K562 (cell line): ENCODE data around the gene TMED4. TPM values are rescaled to one million over a fixed set of nuclear protein-coding genes. Genes with fewer than 3 reads are reported as not detected.

Experiments
- ELF1 ChIP-seq: fragments of 200-800 bp; sonication (Bioruptor generic); IDR thresholded peaks from 2 replicates; pipeline ENCODE4 v1.6.1; 2016; ENCODE audit warnings: missing genetic modification characterization, missing compliant biosample characterization
- HCFC1 ChIP-seq: IDR thresholded peaks from 2 replicates; pipeline ENCODE4 v1.6.1; 2012; ENCODE audit warnings: low read depth, low read length, improper control_type of control experiment
- HOXB6 ChIP-seq: fragments of 250-450 bp; sonication (Bioruptor Pico); IDR thresholded peaks from 2 replicates; pipeline ENCODE4 v1.5.1; 2022; ENCODE audit warnings: mild to moderate bottlenecking, borderline replicate concordance
- MECOM ChIP-seq: fragments of 250-450 bp; sonication (Bioruptor Pico); IDR thresholded peaks from 2 replicates; pipeline ENCODE4 v1.8.0; 2022; ENCODE audit warnings: inconsistent platforms
- NR4A1 ChIP-seq, 2 experiments: fragments of 250-450 bp in 1 of 2; fragments of 450-650 bp in 1 of 2; sonication (Bioruptor Pico) in 1 of 2; IDR thresholded peaks; 2 replicates each; pipeline versions ENCODE4 v1.4.0 to v1.6.1; 2016 to 2020; ENCODE audit warnings: mild to moderate bottlenecking in 2 of 2, missing compliant biosample characterization in 1 of 2, missing genetic modification characterization in 1 of 2, moderate library complexity in 1 of 2
- SMARCB1 ChIP-seq: IDR thresholded peaks from 2 replicates; pipeline ENCODE4 v1.6.1; 2011; ENCODE audit warnings: improper control_type of control experiment, low read depth; ENCODE audit not compliant: insufficient read length
- SMARCE1 ChIP-seq: fragments of 450-650 bp; IDR thresholded peaks from 2 replicates; pipeline ENCODE4 v1.7.1; 2016; ENCODE audit warnings: mild to moderate bottlenecking
- SP1 ChIP-seq: sonication (generic); formaldehyde crosslinking; IDR thresholded peaks from 2 replicates; pipeline ENCODE4 v1.8.1; 2022; ENCODE audit warnings: mild to moderate bottlenecking, missing genetic modification reagents
- TRIM28 ChIP-seq: fragments of 450-650 bp; IDR thresholded peaks from 2 replicates; pipeline ENCODE4 v1.6.1; 2017
- ZNF143 ChIP-seq: sonication (generic); formaldehyde crosslinking; IDR thresholded peaks from 2 replicates; pipeline ENCODE4 v1.9.0; 2022; ENCODE audit warnings: mild to moderate bottlenecking, missing genetic modification reagents
- ZNF239 ChIP-seq: fragments of 250-450 bp; sonication (Bioruptor Pico); IDR thresholded peaks from 2 replicates; pipeline ENCODE4 v1.4.0; 2020; ENCODE audit warnings: mild to moderate bottlenecking
- polyA plus RNA-seq, 8 experiments: library from polyadenylated mRNA; depleted of rRNA in 4 of 8; stranded (reverse) in 5 of 8; unstranded in 3 of 8; fragments of >200 nt; fragmentation: Nextera tagmentation in 2 of 8; fragmentation: Illumina TruSeq in 1 of 8; extraction: Ambion mirVana in 2 of 8; extraction: Trizol in 1 of 8; gene quantifications; 2 replicates each; pipeline versions ENCODE4 v1.2.1 to v1.2.3, GENCODE V29; 2011 to 2014; ENCODE audit warnings: inconsistent platforms in 1 of 8, missing spikeins in 1 of 8
- total RNA-seq, 7 experiments: library from RNA; depleted of rRNA in 6 of 7; stranded (reverse); fragments of >200 nt in 6 of 7; fragmentation: Illumina TruSeq in 2 of 7; extraction: Trizol in 2 of 7; gene quantifications; 2 replicates each; pipeline versions ENCODE4 v1.2.1 to v1.2.3, GENCODE V29; 2011 to 2021; ENCODE audit warnings: low replicate concordance in 1 of 7
- TF ChIP-seq, protein P1 (sequence below): fragments of 450-650 bp; IDR thresholded peaks from 2 replicates; pipeline ENCODE4 v1.6.1; 2016; ENCODE audit warnings: missing biosample characterization, missing genetic modification characterization
- TF ChIP-seq, protein P2 (sequence below): sonication (generic); formaldehyde crosslinking; IDR thresholded peaks from 2 replicates; pipeline ENCODE4 v1.5.0; 2020; ENCODE audit warnings: missing genetic modification reagents
- TF ChIP-seq, protein P3 (sequence below), 3 experiments: fragments of 200-800 bp in 1 of 3; fragments of 250-450 bp in 1 of 3; fragments of 450-650 bp in 1 of 3; sonication (Bioruptor Pico) in 1 of 3; sonication (Bioruptor generic) in 1 of 3; formaldehyde crosslinking in 1 of 3; IDR thresholded peaks; 2 replicates each; pipeline versions ENCODE4 v1.6.1 to v1.8.0; 2016 to 2022; ENCODE audit warnings: mild to moderate bottlenecking in 2 of 3, missing genetic modification characterization in 2 of 3, missing compliant biosample characterization in 1 of 3, moderate library complexity in 1 of 3
- TF ChIP-seq, protein P4 (sequence below): sonication (generic); formaldehyde crosslinking; IDR thresholded peaks from 2 replicates; pipeline ENCODE4 v1.9.0; 2022; ENCODE audit warnings: mild to moderate bottlenecking, missing genetic modification reagents
- TF ChIP-seq, protein P5 (sequence below): IDR thresholded peaks from 2 replicates; pipeline ENCODE4 v1.6.1; 2014; ENCODE audit warnings: antibody characterized with exemption
- TF ChIP-seq, protein P6 (sequence below): fragments of 250-450 bp; sonication (Bioruptor Pico); IDR thresholded peaks from 2 replicates; pipeline ENCODE4 v1.8.0; 2022; ENCODE audit warnings: inconsistent platforms, mild to moderate bottlenecking, moderate library complexity, borderline replicate concordance

The TMED4 gene
- total and polyA plus RNA-seq, 9 of the 15 experiments (the other 6 are each of a cell fraction or from before 2014, with no cell fraction given), result 20.3 to 64.0 (median 42.1) TPM

DNA sequence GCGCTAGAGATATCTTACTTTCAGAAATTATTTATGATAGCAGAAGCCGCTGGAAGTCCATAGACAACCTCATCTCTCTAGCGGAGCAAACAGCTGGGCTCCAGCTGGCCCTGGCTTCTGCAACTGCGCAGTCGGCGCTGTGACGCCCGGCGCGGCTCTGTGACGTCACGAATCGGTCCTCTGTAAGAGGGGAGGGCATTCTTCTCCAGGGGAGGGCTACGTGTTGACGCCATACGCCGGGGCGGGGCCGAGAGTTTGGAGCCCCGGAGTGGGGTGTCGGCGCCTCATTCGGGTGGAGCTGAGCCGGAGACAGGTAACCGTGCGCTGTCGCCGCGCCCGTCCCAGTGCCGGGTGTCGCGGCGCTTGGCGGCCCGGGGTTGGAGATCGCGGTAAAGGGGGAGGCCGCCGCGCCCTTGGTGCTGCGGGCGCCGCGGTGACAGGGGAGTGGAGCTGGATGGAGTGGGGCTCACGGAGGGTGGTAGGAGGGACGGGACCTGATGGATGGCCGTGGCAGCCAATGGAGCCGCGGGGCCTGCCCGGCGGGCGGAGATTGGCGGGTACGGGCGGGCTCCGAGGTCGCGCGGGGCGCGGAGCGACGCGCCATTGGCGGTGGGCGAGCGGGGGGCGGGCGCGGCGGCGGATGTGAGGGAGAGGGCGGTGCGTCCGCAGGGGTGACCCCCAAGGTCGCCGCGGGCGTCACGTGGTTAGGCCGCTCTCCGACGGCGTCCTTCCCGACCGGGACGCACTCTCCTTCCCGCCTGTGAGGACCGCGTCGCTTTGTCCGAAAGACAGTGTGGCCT lies 24.5 kb upstream of the TMED4 start, which contains the start of gene OGDH (continued):
- TF ChIP-seq, protein P1, sequence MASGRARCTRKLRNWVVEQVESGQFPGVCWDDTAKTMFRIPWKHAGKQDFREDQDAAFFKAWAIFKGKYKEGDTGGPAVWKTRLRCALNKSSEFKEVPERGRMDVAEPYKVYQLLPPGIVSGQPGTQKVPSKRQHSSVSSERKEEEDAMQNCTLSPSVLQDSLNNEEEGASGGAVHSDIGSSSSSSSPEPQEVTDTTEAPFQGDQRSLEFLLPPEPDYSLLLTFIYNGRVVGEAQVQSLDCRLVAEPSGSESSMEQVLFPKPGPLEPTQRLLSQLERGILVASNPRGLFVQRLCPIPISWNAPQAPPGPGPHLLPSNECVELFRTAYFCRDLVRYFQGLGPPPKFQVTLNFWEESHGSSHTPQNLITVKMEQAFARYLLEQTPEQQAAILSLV (tag), result no peak
- TF ChIP-seq, protein P2, sequence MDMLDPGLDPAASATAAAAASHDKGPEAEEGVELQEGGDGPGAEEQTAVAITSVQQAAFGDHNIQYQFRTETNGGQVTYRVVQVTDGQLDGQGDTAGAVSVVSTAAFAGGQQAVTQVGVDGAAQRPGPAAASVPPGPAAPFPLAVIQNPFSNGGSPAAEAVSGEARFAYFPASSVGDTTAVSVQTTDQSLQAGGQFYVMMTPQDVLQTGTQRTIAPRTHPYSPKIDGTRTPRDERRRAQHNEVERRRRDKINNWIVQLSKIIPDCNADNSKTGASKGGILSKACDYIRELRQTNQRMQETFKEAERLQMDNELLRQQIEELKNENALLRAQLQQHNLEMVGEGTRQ, result peak; percentile 95
- peak; percentile 86 for TF ChIP-seq TRIM28
- TF ChIP-seq NR4A1 (CRISPR knock-in tag; IDR thresholded peaks at IDR 0.05), result no peak
- TF ChIP-seq NR4A1 (tag; IDR thresholded peaks at IDR 0.05), result no peak
- TF ChIP-seq ZNF143 (CRISPR knock-in tag), result no peak
- TF ChIP-seq, protein P3, sequence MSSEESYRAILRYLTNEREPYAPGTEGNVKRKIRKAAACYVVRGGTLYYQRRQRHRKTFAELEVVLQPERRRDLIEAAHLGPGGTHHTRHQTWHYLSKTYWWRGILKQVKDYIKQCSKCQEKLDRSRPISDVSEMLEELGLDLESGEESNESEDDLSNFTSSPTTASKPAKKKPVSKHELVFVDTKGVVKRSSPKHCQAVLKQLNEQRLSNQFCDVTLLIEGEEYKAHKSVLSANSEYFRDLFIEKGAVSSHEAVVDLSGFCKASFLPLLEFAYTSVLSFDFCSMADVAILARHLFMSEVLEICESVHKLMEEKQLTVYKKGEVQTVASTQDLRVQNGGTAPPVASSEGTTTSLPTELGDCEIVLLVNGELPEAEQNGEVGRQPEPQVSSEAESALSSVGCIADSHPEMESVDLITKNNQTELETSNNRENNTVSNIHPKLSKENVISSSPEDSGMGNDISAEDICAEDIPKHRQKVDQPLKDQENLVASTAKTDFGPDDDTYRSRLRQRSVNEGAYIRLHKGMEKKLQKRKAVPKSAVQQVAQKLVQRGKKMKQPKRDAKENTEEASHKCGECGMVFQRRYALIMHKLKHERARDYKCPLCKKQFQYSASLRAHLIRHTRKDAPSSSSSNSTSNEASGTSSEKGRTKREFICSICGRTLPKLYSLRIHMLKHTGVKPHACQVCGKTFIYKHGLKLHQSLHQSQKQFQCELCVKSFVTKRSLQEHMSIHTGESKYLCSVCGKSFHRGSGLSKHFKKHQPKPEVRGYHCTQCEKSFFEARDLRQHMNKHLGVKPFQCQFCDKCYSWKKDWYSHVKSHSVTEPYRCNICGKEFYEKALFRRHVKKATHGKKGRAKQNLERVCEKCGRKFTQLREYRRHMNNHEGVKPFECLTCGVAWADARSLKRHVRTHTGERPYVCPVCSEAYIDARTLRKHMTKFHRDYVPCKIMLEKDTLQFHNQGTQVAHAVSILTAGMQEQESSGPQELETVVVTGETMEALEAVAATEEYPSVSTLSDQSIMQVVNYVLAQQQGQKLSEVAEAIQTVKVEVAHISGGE (CRISPR knock-in tag; IDR thresholded peaks at IDR 0.05), result peak in 1 of 3 experiments; percentile 50; a peak in 2 of 6 replicates
- no peak for TF ChIP-seq ELF1 (tag)
- TF ChIP-seq, protein P4, sequence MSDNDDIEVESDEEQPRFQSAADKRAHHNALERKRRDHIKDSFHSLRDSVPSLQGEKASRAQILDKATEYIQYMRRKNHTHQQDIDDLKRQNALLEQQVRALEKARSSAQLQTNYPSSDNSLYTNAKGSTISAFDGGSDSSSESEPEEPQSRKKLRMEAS (CRISPR knock-in tag), result peak; percentile 94
- TF ChIP-seq SP1 (CRISPR knock-in tag), result peak; percentile 91
- TF ChIP-seq SMARCB1, result no peak
- TF ChIP-seq, protein P5, sequence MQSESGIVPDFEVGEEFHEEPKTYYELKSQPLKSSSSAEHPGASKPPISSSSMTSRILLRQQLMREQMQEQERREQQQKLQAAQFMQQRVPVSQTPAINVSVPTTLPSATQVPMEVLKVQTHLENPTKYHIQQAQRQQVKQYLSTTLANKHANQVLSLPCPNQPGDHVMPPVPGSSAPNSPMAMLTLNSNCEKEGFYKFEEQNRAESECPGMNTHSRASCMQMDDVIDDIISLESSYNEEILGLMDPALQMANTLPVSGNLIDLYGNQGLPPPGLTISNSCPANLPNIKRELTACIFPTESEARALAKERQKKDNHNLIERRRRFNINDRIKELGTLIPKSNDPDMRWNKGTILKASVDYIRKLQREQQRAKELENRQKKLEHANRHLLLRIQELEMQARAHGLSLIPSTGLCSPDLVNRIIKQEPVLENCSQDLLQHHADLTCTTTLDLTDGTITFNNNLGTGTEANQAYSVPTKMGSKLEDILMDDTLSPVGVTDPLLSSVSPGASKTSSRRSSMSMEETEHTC, result peak; percentile 67; the same call in 1 of the 2 replicates
- TF ChIP-seq ZNF239, result no peak
- no peak for TF ChIP-seq MECOM (CRISPR knock-in tag)
- peak; percentile 79 for TF ChIP-seq HCFC1
- TF ChIP-seq, protein P6, sequence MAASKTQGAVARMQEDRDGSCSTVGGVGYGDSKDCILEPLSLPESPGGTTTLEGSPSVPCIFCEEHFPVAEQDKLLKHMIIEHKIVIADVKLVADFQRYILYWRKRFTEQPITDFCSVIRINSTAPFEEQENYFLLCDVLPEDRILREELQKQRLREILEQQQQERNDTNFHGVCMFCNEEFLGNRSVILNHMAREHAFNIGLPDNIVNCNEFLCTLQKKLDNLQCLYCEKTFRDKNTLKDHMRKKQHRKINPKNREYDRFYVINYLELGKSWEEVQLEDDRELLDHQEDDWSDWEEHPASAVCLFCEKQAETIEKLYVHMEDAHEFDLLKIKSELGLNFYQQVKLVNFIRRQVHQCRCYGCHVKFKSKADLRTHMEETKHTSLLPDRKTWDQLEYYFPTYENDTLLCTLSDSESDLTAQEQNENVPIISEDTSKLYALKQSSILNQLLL, result no peak
- no peak for TF ChIP-seq SMARCE1
- TF ChIP-seq HOXB6 (CRISPR knock-in tag), result no peak
